ENCODE data around the gene GPATCH3. TPM values are rescaled to one million over a fixed set of nuclear protein-coding genes. Genes with fewer than 3 reads are reported as not detected.

Gene GPATCH3
- total and polyA plus RNA-seq, 2 of the 8 experiments (the other 6 are each of a cell fraction or from before 2014, with no cell fraction given), result 7.9 to 17.4 TPM

- FAIRE-seq (no peak), DNase-seq (ENCODE audit: low read depth in 1 of 2, low spot score in 2 of 2) (no peak)
- H3K79me1 ChIP-seq (ENCODE audit: low read depth, low read length), result no peaks in the 10 kb centered on the region
- no peak overlapping the region for H2BK120ac ChIP-seq (replicated peaks; ENCODE audit: low read depth, low read length)
- no peaks in the 10 kb centered on the region for H3K79me2 ChIP-seq (ENCODE audit: control insufficient read depth in 1 of 2, insufficient read depth in 2 of 2, low read length in 2 of 2)
- no peak overlapping the region for H2BK20ac ChIP-seq (ENCODE audit: low read length)
- H2BK15ac ChIP-seq (ENCODE audit: low read length), result no peak overlapping the region
- H3K9me3 ChIP-seq (ENCODE audit: insufficient read depth in 2 of 2, low read depth in 1 of 2, low read length in 1 of 2), result no peaks in the 10 kb centered on the region
- POLR2A ChIA-PET (ENCODE audit: partially characterized antibody), result interaction anchor here (1.2 to 2.2 kb wide), 3 partner anchors 10 to 18 kb away, joined by 3 to 5 read pairs (median 4); no protein-coding TSS in a partner anchor
- no peak overlapping the region for H3K4me2 ChIP-seq (ENCODE audit: insufficient read depth in 1 of 2, low read depth in 2 of 2, low read length in 2 of 2)
- no peaks in the 10 kb centered on the region for H4K20me1 ChIP-seq (replicated peaks in 1 of 2; ENCODE audit: control insufficient read depth in 1 of 2, insufficient read depth in 2 of 2, low read length in 2 of 2)
- H3K4me1 ChIP-seq (replicated peaks in 1 of 4; ENCODE audit: control insufficient read depth in 3 of 4, insufficient read depth in 4 of 4, low read length in 3 of 4), result peaks cover 0 to 2% (median 0%) of the 10 kb centered on the region in 4 experiments; a peak in 1 of 7 replicates
- no peak overlapping the region for H2AFZ ChIP-seq (ENCODE audit: low read length)
- H2BK12ac ChIP-seq (ENCODE audit: low read depth, low read length), result no peak overlapping the region
- 94% methylated on average over 4 of the region's 4 CpGs; no CpG with 5 or more reads in 1 of the 2 experiments for WGBS, 2 experiments (ENCODE audit: extremely low coverage in 1 of 2, insufficient coverage in 1 of 2, insufficient read length in 1 of 2, insufficient replicate concordance in 2 of 2, low coverage in 1 of 2, low lambda C conversion rate in 2 of 2, missing lambda C conversion rate in 1 of 2)
- no peak overlapping the region for H4K8ac ChIP-seq (ENCODE audit: extremely low read depth, insufficient read depth, low read length)
- no peak overlapping the region; a peak in 1 of 7 replicates for H3K9ac ChIP-seq (replicated peaks in 1 of 4; ENCODE audit: extremely low read depth in 1 of 4, low read depth in 3 of 4, low read length in 3 of 4)
- H2BK5ac ChIP-seq (ENCODE audit: low read depth, low read length), result no peak overlapping the region
- H3K18ac ChIP-seq (ENCODE audit: extremely low read depth, low read length), result no peak overlapping the region
- no peaks in the 10 kb centered on the region for H3K23me2 ChIP-seq (ENCODE audit: low read depth, low read length)
- H3K56ac ChIP-seq (replicated peaks; ENCODE audit: insufficient read length, low read depth, low read length), result no peak overlapping the region
- H3K36me3 ChIP-seq (ENCODE audit: control insufficient read depth in 2 of 4, insufficient read depth in 4 of 4, low read length in 3 of 4), result peaks cover 2 to 11% (median 6%) of the 10 kb centered on the region in 4 experiments; a peak in 5 of 8 replicates
- H3K27me3 ChIP-seq (replicated peaks in 1 of 4; ENCODE audit: control insufficient read depth in 3 of 4, extremely low read depth in 1 of 4, insufficient read depth in 3 of 4, low read length in 3 of 4), result no peaks in the 10 kb centered on the region
- no peak overlapping the region for H3K23ac ChIP-seq (ENCODE audit: insufficient read length)
- no peak overlapping the region for H4K5ac ChIP-seq (ENCODE audit: insufficient read length, low read depth, low read length)
- CTCF ChIA-PET (ENCODE audit: partially characterized antibody), result interaction anchor here (0.8 to 31.7 kb wide), 4 partner anchors 5 to 173 kb away, joined by 3 to 547 read pairs (median 276); partner anchors contain the start of genes GPN2 and SFN
- H3K4me3 ChIP-seq (ENCODE audit: extremely low read depth in 1 of 4, insufficient read depth in 2 of 4, low read depth in 3 of 4, low read length in 4 of 4), result no peak overlapping the region
- H4K91ac ChIP-seq (replicated peaks; ENCODE audit: insufficient read length, low read length), result no peak overlapping the region
- no peak overlapping the region for H3K27ac ChIP-seq (ENCODE audit: low read depth, low read length)
- H2AK5ac ChIP-seq (ENCODE audit: low read depth, low read length), result no peak overlapping the region
- no peak overlapping the region for H3K14ac ChIP-seq (ENCODE audit: insufficient read length)
- no peak overlapping the region for H3K4ac ChIP-seq (replicated peaks; ENCODE audit: insufficient read length, low read depth, low read length)
- TF ChIP-seq HDAC2 (IDR thresholded peaks at IDR 0.05; ENCODE audit: borderline replicate concordance in 1 of 2, low read depth in 2 of 2, low read length in 2 of 2), result no peak
- TF ChIP-seq TBP (IDR thresholded peaks at IDR 0.05; ENCODE audit: low read depth, low read length), result no peak
- TF ChIP-seq RNF2 (IDR thresholded peaks at IDR 0.05; ENCODE audit: borderline replicate concordance, low read depth, low read length, missing control alignments, poor library complexity, severe bottlenecking), result no peak
- no peak for TF ChIP-seq ZNF274 (IDR thresholded peaks at IDR 0.05; ENCODE audit: borderline replicate concordance, extremely low read depth, low read length)
- no peak for TF ChIP-seq SIN3A (conservative IDR thresholded peaks at IDR 0.05 in 1 of 2, IDR thresholded peaks at IDR 0.05 in 1 of 2; ENCODE audit: low read depth in 1 of 2, low read length in 2 of 2)
- no peak for TF ChIP-seq CTCF (IDR thresholded peaks at IDR 0.05; ENCODE audit: control extremely low read depth in 1 of 3, insufficient read depth in 1 of 3, low read depth in 1 of 3, low read length in 3 of 3)
- TF ChIP-seq HDAC6 (IDR thresholded peaks at IDR 0.05; ENCODE audit: low read depth, low read length), result no peak
- no peak for TF ChIP-seq CEBPB (IDR thresholded peaks at IDR 0.05; ENCODE audit: low read depth, low read length)
- TF ChIP-seq JUND (IDR thresholded peaks at IDR 0.05; ENCODE audit: low read length), result no peak
- TF ChIP-seq SP2 (IDR thresholded peaks at IDR 0.05; ENCODE audit: low read length), result no peak
- TF ChIP-seq CBX5 (IDR thresholded peaks at IDR 0.05; ENCODE audit: low read depth, low read length), result no peak
Observed at GRCh38 chr1:26874896-26875295, 25.4 kb downstream of the GPATCH3 start.

All from H1 (cell line).